ENCODE measurements around the gene USP6NL.

The USP6NL gene

GRCh38 chr10:11425676-11426075 lies 185.8 kb downstream of the USP6NL start:
- ChIA-PET CTCF (interaction anchor here (0.7 kb wide), 1 partner anchor 10 kb away, joined by 4 read pairs; no protein-coding TSS in a partner anchor), POLR2A (no interaction called here)
- no peak for DNase-seq (ENCODE audit: extremely low spot score)
- TF ChIP-seq FOXM1 (IDR thresholded peaks at IDR 0.05; ENCODE audit: borderline replicate concordance) (no peak), PKNOX1 (IDR thresholded peaks at IDR 0.05) (no peak), ARNT (IDR thresholded peaks at IDR 0.05) (no peak), SP1 (IDR thresholded peaks at IDR 0.05) (no peak), ELF4 (IDR thresholded peaks at IDR 0.05) (no peak), ZNF384 (IDR thresholded peaks at IDR 0.05) (no peak), FOXA1 (IDR thresholded peaks at IDR 0.05) (no peak), L3MBTL2 (conservative IDR thresholded peaks at IDR 0.05) (no peak), BHLHE40 (IDR thresholded peaks at IDR 0.05; ENCODE audit: borderline replicate concordance) (no peak)

GRCh38 chr10:11425296-11425610 lies 186.2 kb downstream of the USP6NL start:
- DNase-seq (ENCODE audit: extremely low spot score): no peak
- ChIA-PET CTCF (no interaction called here), POLR2A (no interaction called here)
- TF ChIP-seq SP1 (IDR thresholded peaks at IDR 0.05) (no peak), TARDBP (IDR thresholded peaks at IDR 0.05) (no peak), L3MBTL2 (conservative IDR thresholded peaks at IDR 0.05) (no peak), FOXA1 (IDR thresholded peaks at IDR 0.05) (no peak), HDGF (IDR thresholded peaks at IDR 0.05; ENCODE audit: borderline replicate concordance) (no peak), LEF1 (IDR thresholded peaks at IDR 0.05; ENCODE audit: borderline replicate concordance) (no peak), PKNOX1 (IDR thresholded peaks at IDR 0.05) (no peak), ZNF384 (IDR thresholded peaks at IDR 0.05) (no peak), FOXM1 (IDR thresholded peaks at IDR 0.05; ENCODE audit: borderline replicate concordance) (no peak), CTBP1 (IDR thresholded peaks at IDR 0.05; ENCODE audit: borderline replicate concordance) (no peak), ELF4 (IDR thresholded peaks at IDR 0.05) (no peak), ARNT (IDR thresholded peaks at IDR 0.05) (no peak), FOXK2 (IDR thresholded peaks at IDR 0.05) (no peak), SUZ12 (IDR thresholded peaks at IDR 0.05) (no peak), BHLHE40 (IDR thresholded peaks at IDR 0.05; ENCODE audit: borderline replicate concordance) (no peak), NFRKB (IDR thresholded peaks at IDR 0.05) (no peak)

GRCh38 chr10:11424456-11425295 lies 186.8 kb downstream of the USP6NL start:
- DNase-seq (ENCODE audit: extremely low spot score): peak; percentile 74
- POLR2A ChIA-PET: no interaction called here
- TF ChIP-seq NFRKB (IDR thresholded peaks at IDR 0.05) (no peak), BHLHE40 (IDR thresholded peaks at IDR 0.05; ENCODE audit: borderline replicate concordance) (no peak), L3MBTL2 (conservative IDR thresholded peaks at IDR 0.05) (no peak), HDGF (IDR thresholded peaks at IDR 0.05; ENCODE audit: borderline replicate concordance) (no peak), FOXA1 (IDR thresholded peaks at IDR 0.05) (no peak), ELF4 (IDR thresholded peaks at IDR 0.05) (no peak), FOXM1 (IDR thresholded peaks at IDR 0.05; ENCODE audit: borderline replicate concordance) (no peak), SP1 (IDR thresholded peaks at IDR 0.05) (no peak), PKNOX1 (IDR thresholded peaks at IDR 0.05) (no peak), TARDBP (IDR thresholded peaks at IDR 0.05) (no peak), LEF1 (IDR thresholded peaks at IDR 0.05; ENCODE audit: borderline replicate concordance) (no peak), SUZ12 (IDR thresholded peaks at IDR 0.05) (no peak), FOXK2 (IDR thresholded peaks at IDR 0.05) (no peak), ZNF384 (IDR thresholded peaks at IDR 0.05) (no peak), CTBP1 (IDR thresholded peaks at IDR 0.05; ENCODE audit: borderline replicate concordance) (no peak), ARNT (IDR thresholded peaks at IDR 0.05) (no peak)

GRCh38 chr10:11416974-11417373 lies 194.5 kb downstream of the USP6NL start:
- TF ChIP-seq FOXK2 (IDR thresholded peaks at IDR 0.05): no peak
- TF ChIP-seq FOXM1 (IDR thresholded peaks at IDR 0.05; ENCODE audit: borderline replicate concordance): no peak
- TF ChIP-seq ZNF384 (IDR thresholded peaks at IDR 0.05): no peak
- no peak for TF ChIP-seq ELF4 (IDR thresholded peaks at IDR 0.05)
- TF ChIP-seq FOXA1 (IDR thresholded peaks at IDR 0.05): no peak
- TF ChIP-seq PKNOX1 (IDR thresholded peaks at IDR 0.05): no peak
- no peak for TF ChIP-seq CTBP1 (IDR thresholded peaks at IDR 0.05; ENCODE audit: borderline replicate concordance)
- CTCF ChIA-PET: no interaction called here
- DNase-seq (ENCODE audit: extremely low spot score): no peak
- POLR2A ChIA-PET: no interaction called here

More at GRCh38 chr10:11424456-11425295, 186.8 kb downstream of the USP6NL start:
- CTCF ChIA-PET: interaction anchor here (0.6 to 0.7 kb wide), 5 partner anchors 10 to 681 kb away, joined by 3 to 4 read pairs (median 3); no protein-coding TSS in a partner anchor

- DNase-seq (ENCODE audit: extremely low spot score): no peak
- TF ChIP-seq PKNOX1 (IDR thresholded peaks at IDR 0.05) (no peak), TARDBP (IDR thresholded peaks at IDR 0.05) (no peak), L3MBTL2 (conservative IDR thresholded peaks at IDR 0.05) (no peak), CTBP1 (IDR thresholded peaks at IDR 0.05; ENCODE audit: borderline replicate concordance) (no peak)
- POLR2A ChIA-PET: no interaction called here
- CTCF ChIA-PET: interaction anchor here (1.0 kb wide), 1 partner anchor 9 kb away, joined by 3 read pairs; no protein-coding TSS in a partner anchor
These were observed 196.4 kb downstream of the USP6NL start for GRCh38 chr10:11415095-11415494.
